Muscle of arm (tissue), 12 donors: ENCODE results near the gene SEC23A. TPM values are rescaled to one million over a fixed set of nuclear protein-coding genes. Genes with fewer than 3 reads are reported as not detected.
A peak's percentile ranks its signal among the peaks of the same experiment; 100 is the strongest.
"Not testable (repeated sequence)": the region's sequence is repeated elsewhere in the genome, so short reads cannot be mapped to it uniquely, and the experiment has no call there.

ENCODE experiments used
- DNase-seq: peaks from one replicate; pipeline ENCODE4 v3.0.0-alpha.2; 2013
- polyA plus RNA-seq, 12 donors: library from polyadenylated mRNA; unstranded; fragments of 120-200 nt; gene quantifications; one replicate each; pipeline ENCODE4 v1.2.1, GENCODE V29; 2013; ENCODE audit not compliant: insufficient read length in 12 of 12

The SEC23A gene
- polyA plus RNA-seq, 12 donors: 65.7 to 107 (median 89.9) TPM; not detected in 1

GRCh38 chr14:39035336-39035735 lies 67.7 kb downstream of the SEC23A start:
- no peak for DNase-seq

- no peak for DNase-seq
Observed at GRCh38 chr14:39034481-39035296, 68.3 kb downstream of the SEC23A start.

GRCh38 chr14:39033371-39033770 lies 69.7 kb downstream of the SEC23A start:
- no peak for DNase-seq

- DNase-seq: no peak
Observed at GRCh38 chr14:39030209-39030608, 72.8 kb downstream of the SEC23A start.

GRCh38 chr14:39029789-39030188 lies 73.2 kb downstream of the SEC23A start:
- no peak for DNase-seq

- DNase-seq: no peak
Observed at GRCh38 chr14:39028620-39029019, 74.4 kb downstream of the SEC23A start.

- no peak for DNase-seq
Observed at GRCh38 chr14:39025810-39026627, 77.0 kb downstream of the SEC23A start.

GRCh38 chr14:39025250-39025809 lies 77.7 kb downstream of the SEC23A start:
- DNase-seq: no peak

GRCh38 chr14:39023939-39024871 lies 78.8 kb downstream of the SEC23A start:
- DNase-seq: no peak

- not testable (repeated sequence) for DNase-seq
Observed at GRCh38 chr14:39017096-39018016, 85.7 kb downstream of the SEC23A start.

- DNase-seq: no peak
Observed at GRCh38 chr14:39016733-39017095, 86.3 kb downstream of the SEC23A start.

- no peak for DNase-seq
Observed at GRCh38 chr14:39015964-39016577, 87.0 kb downstream of the SEC23A start.

GRCh38 chr14:39015360-39015961 lies 87.6 kb downstream of the SEC23A start:
- peak; percentile 32 for DNase-seq

GRCh38 chr14:39014460-39014859 lies 88.6 kb downstream of the SEC23A start:
- no peak for DNase-seq

GRCh38 chr14:39008965-39009364 lies 94.1 kb downstream of the SEC23A start:
- not testable (repeated sequence) for DNase-seq

- DNase-seq: no peak
Observed at GRCh38 chr14:39006721-39007410, 96.2 kb downstream of the SEC23A start.

- no peak for DNase-seq
Observed at GRCh38 chr14:39005044-39005880, 97.8 kb downstream of the SEC23A start.

GRCh38 chr14:38999949-39000348 lies 103.1 kb downstream of the SEC23A start:
- DNase-seq: no peak
